K562 (cell line): Measurements from ENCODE around the gene PMIS2.

Source experiments
- ARNT ChIP-seq, 2 experiments: fragments of 450-650 bp; IDR thresholded peaks; 2 replicates each; pipeline ENCODE4 v1.6.1; 2016; ENCODE audit warnings: mild to moderate bottlenecking in 1 of 2
- BACH1 ChIP-seq: fragments of 200-800 bp; sonication (Bioruptor generic); IDR thresholded peaks from 2 replicates; pipeline ENCODE4 v1.6.1; 2016; ENCODE audit warnings: missing genetic modification characterization, missing compliant biosample characterization
- CTCF ChIP-seq, 3 experiments: IDR thresholded peaks in 2 of 3; conservative IDR thresholded peaks in 1 of 3; 2 replicates each; pipeline ENCODE4 v1.5.1; 2011 to 2012; ENCODE audit warnings: low read length in 3 of 3, mild to moderate bottlenecking in 3 of 3, control low read depth in 2 of 3, improper control_type of control experiment in 1 of 3, inconsistent platforms in 1 of 3, low read depth in 1 of 3, mixed read lengths in 1 of 3, moderate library complexity in 1 of 3; ENCODE audit not compliant: insufficient read depth in 2 of 3
- HDAC6 ChIP-seq: IDR thresholded peaks from 2 replicates; pipeline ENCODE4 v1.6.1; 2012; ENCODE audit warnings: low read depth, mild to moderate bottlenecking, control low read depth, inconsistent platforms, low read length, moderate library complexity
- POLR2A ChIP-seq: fragments of 450-650 bp; conservative IDR thresholded peaks from 2 replicates; pipeline ENCODE4 v1.6.1; 2016
- POLR2AphosphoS5 ChIP-seq: IDR thresholded peaks from 2 replicates; pipeline ENCODE4 v1.6.1; 2011; ENCODE audit warnings: mild to moderate bottlenecking, low read depth, low read length, moderate library complexity; ENCODE audit not compliant: control insufficient read depth, insufficient read depth
- RNF2 ChIP-seq: sonication (generic); IDR thresholded peaks from 2 replicates; pipeline ENCODE4 v1.6.1; 2016
- U2AF2 ChIP-seq: fragments of 200-400 bp; formaldehyde crosslinking; optimal IDR thresholded peaks from 2 replicates; pipeline ENCODE3; 2017; ENCODE audit warnings: low read depth, mild to moderate bottlenecking, low read length
- USF2 ChIP-seq: sonication (generic); formaldehyde crosslinking; IDR thresholded peaks from 2 replicates; pipeline ENCODE4 v1.5.0; 2020; ENCODE audit warnings: missing genetic modification reagents
- ZBTB49 ChIP-seq: sonication (generic); formaldehyde crosslinking; IDR thresholded peaks from 2 replicates; pipeline ENCODE4 v1.8.0; 2022; ENCODE audit warnings: missing genetic modification reagents, mild to moderate bottlenecking, borderline replicate concordance
- ZNF766 ChIP-seq: fragments of 200-800 bp; sonication (Bioruptor generic); conservative IDR thresholded peaks from 2 replicates; pipeline ENCODE4 v1.6.1; 2016; ENCODE audit warnings: missing genetic modification characterization, missing compliant biosample characterization
- TF ChIP-seq, protein P1 (sequence below): IDR thresholded peaks from 2 replicates; pipeline ENCODE4 v1.6.1; 2012; ENCODE audit warnings: low read depth, low read length, improper control_type of control experiment, borderline replicate concordance
- TF ChIP-seq, protein P2 (sequence below): fragments of 450-650 bp; formaldehyde crosslinking; IDR thresholded peaks from 2 replicates; pipeline ENCODE4 v1.4.0; 2020; ENCODE audit warnings: mild to moderate bottlenecking, moderate library complexity

DNA sequence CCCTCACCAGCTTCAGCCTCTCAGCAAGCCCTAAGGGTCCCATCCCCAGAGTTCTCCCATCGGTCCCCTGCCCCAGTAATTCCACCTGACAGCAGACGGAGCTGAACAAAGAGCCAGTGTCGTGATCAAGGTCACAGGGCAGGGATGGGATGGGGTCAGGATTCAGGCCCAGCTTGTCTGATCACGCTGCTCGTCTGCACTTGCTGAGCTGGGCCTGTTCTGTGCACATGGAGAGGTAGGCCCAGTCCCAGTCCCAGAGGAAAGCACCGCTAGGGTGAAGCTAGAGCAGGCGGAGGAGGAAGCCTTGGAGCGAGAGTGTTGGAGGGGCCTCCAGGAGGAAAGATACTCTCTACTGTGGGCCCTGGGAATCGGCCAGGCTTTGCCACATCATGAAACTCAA, 35.7 kb downstream of the PMIS2 start:
- no peak for TF ChIP-seq POLR2A
- TF ChIP-seq U2AF2 = no peak
- TF ChIP-seq, protein P1, sequence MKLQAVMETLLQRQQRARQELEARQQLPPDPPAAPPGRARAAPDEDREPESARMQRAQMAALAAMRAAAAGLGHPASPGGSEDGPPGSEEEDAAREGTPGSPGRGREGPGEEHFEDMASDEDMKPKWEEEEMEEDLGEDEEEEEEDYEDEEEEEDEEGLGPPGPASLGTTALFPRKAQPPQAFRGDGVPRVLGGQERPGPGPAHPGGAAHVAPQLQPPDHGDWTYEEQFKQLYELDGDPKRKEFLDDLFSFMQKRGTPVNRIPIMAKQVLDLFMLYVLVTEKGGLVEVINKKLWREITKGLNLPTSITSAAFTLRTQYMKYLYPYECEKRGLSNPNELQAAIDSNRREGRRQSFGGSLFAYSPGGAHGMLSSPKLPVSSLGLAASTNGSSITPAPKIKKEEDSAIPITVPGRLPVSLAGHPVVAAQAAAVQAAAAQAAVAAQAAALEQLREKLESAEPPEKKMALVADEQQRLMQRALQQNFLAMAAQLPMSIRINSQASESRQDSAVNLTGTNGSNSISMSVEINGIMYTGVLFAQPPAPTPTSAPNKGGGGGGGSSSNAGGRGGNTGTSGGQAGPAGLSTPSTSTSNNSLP = no peak
- no peak for TF ChIP-seq POLR2AphosphoS5
- TF ChIP-seq BACH1 (tag) = no peak
- TF ChIP-seq CTCF (IDR thresholded peaks at IDR 0.05 in 2 of 3, conservative IDR thresholded peaks at IDR 0.05 in 1 of 3; ENCODE audit: insufficient read depth in 2 of 3, low read depth in 1 of 3, low read length in 3 of 3) = no peak
- no peak for TF ChIP-seq USF2
- TF ChIP-seq ZNF766 (CRISPR knock-in tag) = no peak
- no peak for TF ChIP-seq HDAC6
- TF ChIP-seq ZBTB49 = no peak
- TF ChIP-seq RNF2 = no peak
- TF ChIP-seq ARNT (IDR thresholded peaks at IDR 0.05) = no peak
- TF ChIP-seq, protein P2, sequence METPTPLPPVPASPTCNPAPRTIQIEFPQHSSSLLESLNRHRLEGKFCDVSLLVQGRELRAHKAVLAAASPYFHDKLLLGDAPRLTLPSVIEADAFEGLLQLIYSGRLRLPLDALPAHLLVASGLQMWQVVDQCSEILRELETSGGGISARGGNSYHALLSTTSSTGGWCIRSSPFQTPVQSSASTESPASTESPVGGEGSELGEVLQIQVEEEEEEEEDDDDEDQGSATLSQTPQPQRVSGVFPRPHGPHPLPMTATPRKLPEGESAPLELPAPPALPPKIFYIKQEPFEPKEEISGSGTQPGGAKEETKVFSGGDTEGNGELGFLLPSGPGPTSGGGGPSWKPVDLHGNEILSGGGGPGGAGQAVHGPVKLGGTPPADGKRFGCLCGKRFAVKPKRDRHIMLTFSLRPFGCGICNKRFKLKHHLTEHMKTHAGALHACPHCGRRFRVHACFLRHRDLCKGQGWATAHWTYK = no peak
